NCI-H510A (cell line): ENCODE data around the gene OTOR.

Experiments
- DNase-seq: peaks from one replicate; lab custom pipeline; 2025; lab: John Stamatoyannopoulos, UW

OTOR gene

DNA sequence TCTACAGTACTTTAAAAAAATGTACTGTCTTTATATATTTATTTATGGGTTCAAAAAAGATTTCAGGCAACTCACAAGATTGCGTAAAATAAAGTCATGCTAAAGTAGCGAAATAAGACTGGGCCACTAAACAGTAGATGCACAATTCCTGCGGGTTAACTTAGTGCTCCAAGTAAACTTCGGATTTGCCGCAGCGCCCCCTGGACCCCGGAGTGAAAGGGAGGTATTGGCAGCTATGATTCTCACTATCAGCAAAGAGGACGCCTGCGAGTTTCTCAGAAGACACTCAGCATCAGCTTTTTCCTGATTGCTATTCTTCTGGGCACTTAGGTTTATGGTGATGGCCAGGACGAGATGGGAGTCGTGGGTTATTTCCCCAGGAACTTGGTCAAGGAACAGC lies 1.4 kb downstream of the OTOR start:
- DNase-seq: no peak

DNA sequence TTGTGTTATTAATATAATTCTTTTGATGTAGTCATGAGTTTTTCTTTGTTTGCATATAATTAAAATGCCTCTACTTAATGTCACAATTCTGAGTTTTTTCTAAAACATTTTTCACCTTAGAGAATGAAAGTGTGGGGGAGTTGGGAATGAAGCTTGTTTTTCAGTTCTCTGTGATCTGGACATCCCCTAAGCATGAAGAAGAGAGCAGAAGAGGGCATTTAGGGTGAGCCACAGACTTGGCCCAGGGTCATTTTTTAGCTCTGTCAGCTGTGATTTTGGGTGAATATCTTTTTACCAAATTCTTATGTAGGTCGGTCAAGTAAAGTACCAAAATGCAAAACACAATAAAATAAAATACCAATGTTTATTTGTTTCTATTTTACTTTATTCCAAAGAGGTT lies 3.9 kb downstream of the OTOR start:
- DNase-seq: no peak

DNA sequence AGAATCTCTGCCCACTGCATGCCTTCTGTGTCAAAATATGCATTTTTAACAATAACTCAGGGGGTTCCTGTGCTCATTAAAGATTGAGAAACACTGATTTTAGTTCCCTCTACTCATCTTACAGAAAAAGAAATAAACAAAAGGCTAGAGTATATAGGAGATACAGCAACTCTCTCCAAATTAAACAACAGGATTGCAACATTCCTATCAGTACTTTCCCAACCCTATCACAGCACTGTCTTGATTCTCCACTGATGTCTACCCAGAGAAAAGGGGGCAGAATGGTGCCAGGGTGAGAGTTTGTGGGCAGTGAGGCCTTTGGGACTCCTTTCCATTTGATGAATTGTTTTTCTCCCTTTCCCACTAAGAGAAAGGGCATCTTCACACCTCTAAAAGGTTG lies 4.7 kb downstream of the OTOR start:
- DNase-seq: no peak

DNA sequence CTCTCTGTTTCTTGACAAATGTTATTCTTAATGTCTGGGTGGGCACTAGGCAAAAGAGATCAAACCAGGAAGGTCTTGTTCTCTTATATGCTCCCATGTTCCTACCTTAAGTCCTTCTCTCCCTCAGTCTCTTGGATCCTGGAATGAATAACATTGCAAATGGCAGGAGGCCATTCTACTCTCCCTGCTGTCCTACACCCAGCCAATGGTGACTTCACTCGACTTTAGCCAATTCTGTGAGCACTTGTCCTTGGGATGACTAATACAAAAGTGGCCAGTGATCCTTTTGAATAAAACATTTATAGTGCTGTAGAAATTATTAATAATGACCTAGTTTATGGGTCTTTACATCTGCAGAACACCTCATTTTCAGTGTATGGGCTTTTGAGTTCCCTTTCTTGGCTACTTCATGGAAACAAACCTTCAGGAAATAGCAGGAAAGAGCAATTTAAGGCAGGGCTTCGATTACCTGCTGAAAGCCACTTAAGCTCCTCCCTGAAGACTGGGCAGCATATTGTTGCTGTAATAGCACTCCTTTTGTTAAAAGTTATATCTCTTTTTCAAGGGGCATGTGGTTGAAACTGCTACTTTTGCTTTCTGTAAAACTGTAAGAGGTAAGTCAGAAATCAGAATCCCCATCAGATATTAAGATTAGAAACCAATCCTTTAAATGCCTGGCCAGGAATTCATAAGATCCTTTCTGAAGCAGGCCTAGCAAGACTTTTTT lies 10.5 kb downstream of the OTOR start:
- DNase-seq: no peak

DNA sequence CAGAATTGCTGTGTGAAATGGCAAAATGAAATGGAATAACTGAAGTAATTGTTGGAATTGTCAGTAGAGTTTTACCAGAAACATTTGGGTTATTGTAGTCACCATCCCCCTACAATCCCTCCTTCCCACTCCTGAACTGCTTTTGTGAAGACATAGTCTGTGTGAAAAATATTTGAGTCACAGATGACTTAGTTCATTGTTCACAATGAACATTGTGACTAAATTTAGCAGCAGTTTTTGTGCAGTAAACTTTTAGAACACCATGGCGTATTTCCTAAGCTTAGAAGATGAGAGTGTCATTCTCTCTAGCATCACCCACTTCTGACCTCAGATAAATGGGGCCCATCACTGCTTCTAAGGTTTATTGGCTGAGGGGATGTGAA lies 11.0 kb downstream of the OTOR start:
- no peak for DNase-seq

DNA sequence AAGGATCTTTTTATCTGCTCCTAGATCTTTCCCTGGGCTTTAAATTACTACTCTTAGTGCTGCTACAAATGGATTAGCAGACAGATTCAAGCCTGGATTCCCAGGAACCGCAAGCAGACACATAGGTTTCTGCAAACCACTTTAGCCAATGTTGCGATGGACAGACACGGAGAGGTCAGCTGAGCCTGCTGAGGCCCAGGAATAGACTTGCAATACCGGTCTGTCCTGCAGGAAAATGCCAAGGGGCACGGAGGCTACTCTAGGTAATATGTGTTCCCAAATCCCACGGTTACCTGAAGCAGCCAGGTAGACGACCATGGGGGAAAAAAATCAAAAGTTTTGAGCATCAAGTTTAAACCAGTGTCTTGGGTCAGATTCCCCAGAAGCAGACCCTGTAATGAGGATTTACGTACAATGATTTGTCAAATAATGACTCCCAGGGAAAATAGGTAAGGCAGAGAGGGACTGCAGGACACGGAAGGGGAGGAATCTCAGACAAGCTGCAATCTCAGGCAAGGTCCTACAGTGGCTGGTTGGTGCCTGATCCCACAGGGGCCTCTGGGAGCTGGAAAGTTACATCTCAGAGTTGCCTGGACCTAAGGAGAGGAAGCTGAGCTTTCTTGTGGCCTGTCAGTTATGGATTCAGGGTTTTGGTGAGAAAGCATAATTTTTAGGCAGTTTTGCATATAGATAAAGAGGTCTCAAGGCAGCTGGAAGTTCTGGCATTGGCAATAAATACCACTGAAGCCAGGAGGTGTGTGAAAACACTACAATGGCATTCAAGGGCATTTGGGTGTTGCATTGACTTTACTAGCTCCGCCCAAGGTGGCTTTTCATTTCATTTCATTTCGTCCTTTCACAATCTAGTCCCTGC lies 12.5 kb downstream of the OTOR start:
- DNase-seq: no peak

DNA sequence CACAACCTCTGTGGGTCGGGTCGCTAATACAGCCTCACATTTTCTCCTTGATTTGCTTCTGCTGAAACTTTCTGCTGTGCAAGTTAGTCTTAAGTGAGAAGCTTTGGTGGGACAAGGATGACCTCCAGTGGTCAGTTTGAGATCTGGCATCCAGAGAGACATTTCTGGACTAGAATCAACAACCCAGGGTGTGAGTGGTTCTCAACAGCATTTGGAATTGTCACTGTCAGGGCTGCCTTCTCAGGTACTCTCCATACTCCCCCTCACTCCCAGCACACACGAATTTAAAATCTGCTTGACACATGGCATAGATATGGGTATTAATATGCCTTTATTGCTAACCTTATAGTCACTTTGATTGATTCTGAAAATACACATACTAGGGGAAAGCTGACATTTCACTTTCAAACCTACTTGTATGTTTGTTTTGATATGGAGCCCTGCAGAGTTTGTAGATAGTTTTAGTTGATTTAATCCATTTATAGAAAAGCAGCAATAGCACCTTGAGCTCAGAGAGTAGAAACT lies 13.2 kb downstream of the OTOR start:
- peak; percentile 49 for DNase-seq

DNA sequence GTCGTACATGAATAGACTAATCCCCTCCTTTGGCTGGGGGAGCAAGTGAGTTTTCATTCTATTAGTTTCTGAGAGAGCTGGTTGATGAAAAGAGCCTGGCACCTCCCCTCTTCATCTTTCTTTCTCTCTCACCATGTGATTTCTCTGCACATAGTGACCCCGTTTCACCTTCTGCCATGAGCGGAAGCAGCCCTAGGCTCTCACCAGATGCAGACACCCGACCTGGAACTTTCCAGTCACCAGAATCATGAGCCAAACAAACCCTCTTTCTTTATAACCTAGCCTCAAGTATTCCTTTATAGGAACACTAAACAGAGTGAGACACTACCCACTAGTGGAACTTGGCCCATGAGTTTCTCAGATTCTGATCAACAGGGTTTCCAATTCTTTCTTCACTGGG lies 16.4 kb downstream of the OTOR start:
- no peak for DNase-seq

DNA sequence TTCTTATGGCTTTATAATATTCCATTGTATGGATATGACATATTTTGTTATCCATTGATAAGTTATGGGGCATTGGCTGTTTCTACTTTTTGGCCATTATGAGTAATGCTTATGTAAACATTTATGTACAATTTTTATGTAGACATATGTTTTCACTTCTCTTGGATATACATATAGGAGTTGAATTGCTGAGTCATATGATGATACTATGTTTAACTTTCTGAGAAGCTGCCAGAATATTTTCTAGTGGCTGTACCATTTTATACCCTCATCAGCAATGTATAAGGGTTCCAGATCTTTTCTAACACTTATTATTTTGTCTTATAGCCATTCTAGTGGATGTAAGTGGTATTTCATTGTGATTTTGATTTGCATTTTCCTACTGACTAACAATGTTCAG lies 23.1 kb downstream of the OTOR start:
- DNase-seq: no peak

DNA sequence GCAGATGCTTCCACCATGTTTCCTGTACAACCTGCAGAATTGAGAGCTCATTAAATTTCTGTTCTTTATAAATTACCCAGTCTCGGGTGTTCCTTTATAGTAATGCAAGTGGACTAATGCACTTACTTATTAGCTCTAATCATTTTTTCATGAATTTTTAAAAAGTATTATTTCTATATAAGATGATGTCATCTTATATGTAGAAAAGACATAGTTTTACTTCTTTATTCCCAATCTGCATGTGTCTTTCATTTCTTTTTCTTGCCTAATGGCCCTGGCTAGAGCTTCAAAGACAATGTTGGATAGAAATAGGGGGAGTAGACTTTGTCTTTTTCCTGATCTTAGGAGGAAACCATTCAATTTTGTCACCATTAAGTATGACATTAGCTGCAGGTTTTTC lies 27.8 kb downstream of the OTOR start:
- no peak for DNase-seq

DNA sequence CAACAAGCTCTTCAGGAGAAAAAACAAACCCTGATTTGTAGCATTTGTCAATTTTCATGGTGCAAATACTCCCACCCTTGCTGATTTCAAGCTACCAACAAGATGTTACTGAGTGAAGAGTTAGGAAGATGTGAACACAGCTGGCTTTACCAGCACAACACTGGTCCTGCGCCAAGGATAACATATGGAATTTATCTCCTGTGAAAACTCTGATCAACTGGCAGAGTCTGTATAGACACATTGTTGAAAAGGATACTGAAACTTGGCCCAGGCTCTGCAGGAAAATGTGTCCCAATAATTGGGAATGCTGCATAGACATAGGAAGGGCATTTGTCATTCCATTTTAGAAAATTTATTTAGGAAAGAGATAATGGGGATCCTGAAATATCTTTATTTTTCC lies 29.0 kb downstream of the OTOR start:
- DNase-seq: no peak

DNA sequence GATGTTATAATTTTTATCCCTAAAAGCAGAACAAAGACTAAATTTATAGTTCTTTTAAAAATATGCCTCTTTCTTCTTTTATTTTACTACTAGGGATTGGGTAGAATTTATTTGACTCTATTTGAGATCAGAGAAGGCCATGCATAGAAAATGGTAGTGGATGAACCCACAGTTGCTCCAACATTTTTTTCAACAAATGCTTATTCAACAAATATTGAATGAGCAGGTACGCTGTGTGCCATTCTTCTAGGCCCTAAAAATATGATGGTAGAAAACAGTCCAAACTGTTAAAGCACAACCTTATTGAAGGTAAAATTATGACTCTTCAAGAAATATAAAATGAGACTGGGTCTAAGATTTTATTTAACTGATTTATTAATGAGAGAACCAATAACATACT lies 30.0 kb downstream of the OTOR start:
- no peak for DNase-seq

DNA sequence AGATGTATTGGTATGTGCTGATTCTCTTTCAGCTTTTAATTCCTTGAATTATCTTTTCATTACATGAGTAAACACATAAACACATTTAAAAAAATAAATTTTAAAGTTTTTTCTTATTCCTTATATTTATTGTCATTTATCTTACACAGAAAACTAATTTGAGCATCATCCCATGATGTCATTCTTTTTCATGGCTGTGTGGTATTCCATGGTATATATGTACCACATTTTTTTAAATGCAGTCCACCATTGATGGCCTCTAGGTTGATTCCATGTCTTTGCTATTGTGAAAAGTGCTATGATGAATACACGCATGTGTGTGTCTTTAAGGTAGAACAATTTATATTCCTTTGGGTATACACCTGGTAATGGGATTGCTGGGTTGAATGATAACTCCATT lies 33.3 kb downstream of the OTOR start:
- no peak for DNase-seq

DNA sequence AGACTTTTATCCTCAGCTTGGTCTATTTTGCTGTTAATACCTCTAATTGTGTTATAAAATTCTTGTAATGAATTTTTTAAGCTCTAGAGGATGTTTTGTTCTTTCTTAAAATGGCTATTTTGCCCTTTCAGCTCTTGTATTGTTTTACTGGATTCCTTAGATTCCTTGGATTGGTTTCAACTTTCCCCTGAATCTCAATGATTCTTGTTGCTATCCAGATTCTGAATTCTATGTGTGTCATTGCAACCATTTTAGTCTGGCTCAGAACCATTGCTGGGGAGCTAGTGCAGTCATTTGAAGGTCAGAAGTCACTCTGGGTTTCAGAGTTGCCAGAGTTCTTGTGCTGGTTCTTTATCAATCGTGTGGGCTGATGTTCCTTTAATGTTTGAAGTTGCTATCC lies 37.1 kb downstream of the OTOR start:
- no peak for DNase-seq
